Endothelial cell of umbilical vein (primary cell): ENCODE results near the gene SC5D. TPM values are rescaled to one million over a fixed set of nuclear protein-coding genes. Genes with fewer than 3 reads are reported as not detected.

Experiments
- BruUV-seq: library from RNA; stranded (reverse); fragments of 400-500 nt; replicated peaks from 2 replicates; lab custom pipeline; 2021; lab: Mats Ljungman, UMichigan
- CTCF ChIA-PET: fragments of 300-600, 350-600 bp; sonication (Branson Sonifier 250); formaldehyde crosslinking; loops from one replicate; lab custom pipeline; 2021; ENCODE audit warnings: antibody characterized with exemption, inconsistent platforms; lab: Charles Lee
- POLR2A ChIA-PET: fragments of 300-600, 350-600 bp; sonication (Branson Sonifier 250); formaldehyde crosslinking; loops from one replicate; lab custom pipeline; 2021; ENCODE audit warnings: antibody characterized with exemption, inconsistent platforms; lab: Charles Lee
- DNase-seq: peaks from one replicate; pipeline ENCODE4 v3.0.0-alpha.2; 2011; ENCODE audit warnings: low read depth, low spot score
- FAIRE-seq: peaks from 2 replicates; lab custom pipeline; 2011; peaks lifted over from hg19 to GRCh38; lab: Jason Lieb, UNC
- H2AFZ ChIP-seq: 2 replicates; pipeline ENCODE4 v1.6.0; 2012; ENCODE audit warnings: low read depth, low read length, control low read depth, inconsistent platforms
- H3K27ac ChIP-seq: 2 replicates; pipeline ENCODE4 v1.5.1; 2011; ENCODE audit warnings: low read depth, mild to moderate bottlenecking, control low read depth, low read length, moderate library complexity; ENCODE audit not compliant: insufficient read depth
- H3K27me3 ChIP-seq, 2 experiments: 2 replicates each; pipeline versions ENCODE4 v1.6.0 to v1.6.1; 2011; ENCODE audit warnings: low read length in 2 of 2, mixed read lengths in 1 of 2; ENCODE audit not compliant: control insufficient read depth in 2 of 2, insufficient read depth in 2 of 2
- H3K36me3 ChIP-seq, 2 experiments: 2 replicates in 1 of 2; 3 replicates in 1 of 2; pipeline ENCODE4 v1.5.1; 2011; ENCODE audit warnings: low read length in 2 of 2, mild to moderate bottlenecking in 1 of 2, moderate library complexity in 1 of 2; ENCODE audit not compliant: control insufficient read depth in 2 of 2, insufficient read depth in 2 of 2; ENCODE audit errors: extremely low read depth in 1 of 2
- H3K4me1 ChIP-seq: 3 replicates; pipeline ENCODE4 v1.5.1; 2011; ENCODE audit warnings: mild to moderate bottlenecking, low read length; ENCODE audit not compliant: control insufficient read depth, insufficient read depth; ENCODE audit errors: extremely low read depth
- H3K4me2 ChIP-seq: 2 replicates; pipeline ENCODE4 v1.6.1; 2011; ENCODE audit warnings: low read length, control low read depth, mixed read lengths; ENCODE audit not compliant: insufficient read depth
- H3K4me3 ChIP-seq, 3 experiments: fragments of 200-600 bp in 1 of 3; sonication (generic), shearing (Covaris generic) in 1 of 3; replicated peaks in 1 of 3; 2 replicates each; pipeline ENCODE4 v1.5.1; 2011 to 2016; ENCODE audit warnings: control low read depth in 3 of 3, low read length in 3 of 3, mild to moderate bottlenecking in 2 of 3, inconsistent platforms in 1 of 3, low read depth in 1 of 3, moderate library complexity in 1 of 3; ENCODE audit not compliant: insufficient read depth in 1 of 3
- H3K79me2 ChIP-seq: 2 replicates; pipeline ENCODE4 v1.6.0; 2012; ENCODE audit warnings: low read length, inconsistent platforms; ENCODE audit not compliant: control insufficient read depth, insufficient read depth
- H3K9ac ChIP-seq: replicated peaks from 2 replicates; pipeline ENCODE3; 2011; ENCODE audit warnings: low read length, control low read depth; ENCODE audit not compliant: insufficient read depth; ENCODE audit errors: extremely low read depth
- H3K9me1 ChIP-seq: replicated peaks from 3 replicates; pipeline ENCODE4 v1.6.0; 2011; ENCODE audit warnings: mild to moderate bottlenecking, low read length; ENCODE audit not compliant: control insufficient read depth, insufficient read depth; ENCODE audit errors: extremely low read depth
- H3K9me3 ChIP-seq: replicated peaks from 2 replicates; pipeline ENCODE4 v1.5.1; 2012; ENCODE audit warnings: low read length, inconsistent platforms; ENCODE audit not compliant: control insufficient read depth, insufficient read depth
- H4K20me1 ChIP-seq: replicated peaks from 2 replicates; pipeline ENCODE3; 2011; ENCODE audit warnings: mild to moderate bottlenecking, low read length; ENCODE audit not compliant: control insufficient read depth, insufficient read depth; ENCODE audit errors: extremely low read depth
- EZH2 ChIP-seq: IDR thresholded peaks from 2 replicates; pipeline ENCODE4 v1.6.1; 2012; ENCODE audit warnings: borderline replicate concordance, low read depth, mild to moderate bottlenecking, moderate library complexity, low read length, inconsistent platforms; ENCODE audit not compliant: severe bottlenecking
- FOS ChIP-seq: IDR thresholded peaks from 2 replicates; pipeline ENCODE4 v1.6.1; 2011; ENCODE audit warnings: mild to moderate bottlenecking, low read length, moderate library complexity, borderline replicate concordance; ENCODE audit not compliant: insufficient read depth
- GATA2 ChIP-seq: IDR thresholded peaks from 2 replicates; pipeline ENCODE4 v1.7.0; 2011; ENCODE audit warnings: low read depth, mild to moderate bottlenecking, moderate library complexity, mixed read lengths, low read length; ENCODE audit not compliant: insufficient read length, insufficient read depth
- JUN ChIP-seq: IDR thresholded peaks from 2 replicates; pipeline ENCODE4 v1.6.1; 2011; ENCODE audit warnings: borderline replicate concordance, low read depth; ENCODE audit not compliant: insufficient read length, insufficient read depth
- MYC ChIP-seq: IDR thresholded peaks from one replicate; pipeline ENCODE4 v1.6.1; 2011; ENCODE audit warnings: mild to moderate bottlenecking, low read depth, low read length
- POLR2A ChIP-seq: IDR thresholded peaks from 2 replicates; pipeline ENCODE4 v1.6.1; 2012; ENCODE audit warnings: low read depth, mild to moderate bottlenecking, control low read depth, low read length
- POLR2AphosphoS5 ChIP-seq: IDR thresholded peaks from 2 replicates; pipeline ENCODE4 v1.6.1; 2012; ENCODE audit warnings: low read depth, mild to moderate bottlenecking, control low read depth, low read length, moderate library complexity; ENCODE audit not compliant: insufficient read depth
- dilution Hi-C: fragments of 300-500 bp; cut with MboI; formaldehyde crosslinking; loops from one replicate; pipeline ENCODE4 v1.15.0; 2019; ENCODE audit warnings: low sequenced_read_pairs; ENCODE audit not compliant: extremely low pct_ligation_motif_present
- intact Hi-C: fragments of 100-400 bp; cut with micrococcal nuclease; formaldehyde crosslinking; loops from one replicate; pipeline ENCODE4 v1.10.0; 2022
- polyA plus RNA-seq, 4 experiments: library from polyadenylated mRNA; depleted of rRNA in 3 of 4; stranded (reverse) in 3 of 4; unstranded in 1 of 4; fragments of >200 nt; gene quantifications; 2 replicates each; pipeline versions ENCODE4 v1.2.1 to v1.2.3, GENCODE V29; 2011 to 2012; ENCODE audit warnings: missing spikeins in 1 of 4
- total RNA-seq: library from RNA; stranded (reverse); gene quantifications from 2 replicates; pipeline ENCODE4 v1.2.3, GENCODE V29; 2021
- TF ChIP-seq, protein P1 (sequence below): IDR thresholded peaks from 2 replicates; pipeline ENCODE4 v1.6.1; 2011; ENCODE audit not compliant: insufficient read depth, insufficient read length
- TF ChIP-seq, protein P2 (sequence below), 2 donors: IDR thresholded peaks; 1 replicate in 1 of 2; 2 replicates in 1 of 2; pipeline ENCODE4 v1.5.1; 2011; ENCODE audit warnings: low read length in 2 of 2, mild to moderate bottlenecking in 2 of 2, moderate library complexity in 2 of 2, control low read depth in 1 of 2, inconsistent platforms in 1 of 2, low read depth in 1 of 2; ENCODE audit not compliant: insufficient read depth in 1 of 2; ENCODE audit errors: extremely low read depth in 1 of 2

SC5D gene
- total and polyA plus RNA-seq, 2 donors (not counting 3 experiments of a cell fraction or from before 2014, with no cell fraction given), result 37.1 to 40.0 TPM

GRCh38 chr11:121244884-121245283, 47.7 kb upstream of the SC5D start:
- H3K4me1 ChIP-seq, result no peaks in the 10 kb centered on the region
- ChIA-PET POLR2A (no interaction called here), CTCF (interaction anchor here (0.8 to 1.3 kb wide), 2 partner anchors 9 to 347 kb away, joined by 3 to 10 read pairs; no protein-coding TSS in a partner anchor)
- no TSS peak for BruUV-seq
- no peaks in the 10 kb centered on the region for H3K9me1 ChIP-seq
- no peaks in the 10 kb centered on the region for H3K36me3 ChIP-seq
- H3K79me2 ChIP-seq, result no peaks in the 10 kb centered on the region
- H3K4me2 ChIP-seq, result no peak overlapping the region
- H4K20me1 ChIP-seq, result no peaks in the 10 kb centered on the region
- DNase-seq (no peak), FAIRE-seq (no peak)
- intact Hi-C loops (no loop called here), dilution Hi-C loops (no loop called here)
- no peak overlapping the region for H3K4me3 ChIP-seq
- no peak overlapping the region for H2AFZ ChIP-seq
- TF ChIP-seq POLR2A (no peak), EZH2 (no peak), MYC (no peak), FOS (no peak), GATA2 (no peak), JUN (no peak), POLR2AphosphoS5 (no peak)
- TF ChIP-seq, protein P1, sequence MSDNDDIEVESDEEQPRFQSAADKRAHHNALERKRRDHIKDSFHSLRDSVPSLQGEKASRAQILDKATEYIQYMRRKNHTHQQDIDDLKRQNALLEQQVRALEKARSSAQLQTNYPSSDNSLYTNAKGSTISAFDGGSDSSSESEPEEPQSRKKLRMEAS, result no peak
- TF ChIP-seq, protein P2, sequence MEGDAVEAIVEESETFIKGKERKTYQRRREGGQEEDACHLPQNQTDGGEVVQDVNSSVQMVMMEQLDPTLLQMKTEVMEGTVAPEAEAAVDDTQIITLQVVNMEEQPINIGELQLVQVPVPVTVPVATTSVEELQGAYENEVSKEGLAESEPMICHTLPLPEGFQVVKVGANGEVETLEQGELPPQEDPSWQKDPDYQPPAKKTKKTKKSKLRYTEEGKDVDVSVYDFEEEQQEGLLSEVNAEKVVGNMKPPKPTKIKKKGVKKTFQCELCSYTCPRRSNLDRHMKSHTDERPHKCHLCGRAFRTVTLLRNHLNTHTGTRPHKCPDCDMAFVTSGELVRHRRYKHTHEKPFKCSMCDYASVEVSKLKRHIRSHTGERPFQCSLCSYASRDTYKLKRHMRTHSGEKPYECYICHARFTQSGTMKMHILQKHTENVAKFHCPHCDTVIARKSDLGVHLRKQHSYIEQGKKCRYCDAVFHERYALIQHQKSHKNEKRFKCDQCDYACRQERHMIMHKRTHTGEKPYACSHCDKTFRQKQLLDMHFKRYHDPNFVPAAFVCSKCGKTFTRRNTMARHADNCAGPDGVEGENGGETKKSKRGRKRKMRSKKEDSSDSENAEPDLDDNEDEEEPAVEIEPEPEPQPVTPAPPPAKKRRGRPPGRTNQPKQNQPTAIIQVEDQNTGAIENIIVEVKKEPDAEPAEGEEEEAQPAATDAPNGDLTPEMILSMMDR (IDR thresholded peaks at IDR 0.05; ENCODE audit: extremely low read depth in 1 of 2, insufficient read depth in 1 of 2, low read depth in 1 of 2, low read length in 2 of 2), result no peak
- H3K27me3 ChIP-seq, result no peaks in the 10 kb centered on the region
- no peaks in the 10 kb centered on the region for H3K9me3 ChIP-seq
- no peak overlapping the region for H3K27ac ChIP-seq
- H3K9ac ChIP-seq, result no peak overlapping the region
